HepG2 (cell line): ENCODE measurements around the gene ANO6. TPM values are rescaled to one million over a fixed set of nuclear protein-coding genes. Genes with fewer than 3 reads are reported as not detected.

Experiments used
- ATAC-seq: fragments of 200-7000 bp; cut with Tn5 transposase; 3 replicates; pipeline ENCODE4 v1.9.1; 2020; ENCODE audit warnings: mild to moderate bottlenecking, moderate library complexity
- BruUV-seq: library from RNA; stranded (reverse); fragments of 400-500 nt; replicated peaks from 2 replicates; lab custom pipeline; 2021; lab: Mats Ljungman, UMichigan
- CTCF ChIA-PET: fragments of 300-600 bp; formaldehyde crosslinking; extraction: SDS; loops from one replicate; lab custom pipeline; 2021; ENCODE audit warnings: low total read pairs, inconsistent platforms, low intra/inter-chr PET ratio; lab: Yijun Ruan, JAX
- POLR2A ChIA-PET: fragments of 350-600 bp; sonication (Branson Sonifier 250); formaldehyde crosslinking; loops from one replicate; lab custom pipeline; 2020; ENCODE audit warnings: antibody characterized with exemption, inconsistent platforms; lab: Yijun Ruan, JAX
- DNase-seq: peaks from one replicate; pipeline ENCODE4 v3.0.0-alpha.2; 2015; ENCODE audit warnings: low spot score
- FAIRE-seq: peaks from 3 replicates; lab custom pipeline; 2011; peaks lifted over from hg19 to GRCh38; lab: Jason Lieb, UNC
- H2AFZ ChIP-seq: one replicate; pipeline ENCODE4 v1.6.1; 2011; ENCODE audit warnings: low read length, inconsistent platforms
- H3K27ac ChIP-seq: fragments of 300-600 bp; 3 replicates; pipeline ENCODE4 v1.8.0; 2011; ENCODE audit warnings: mixed run types, mild to moderate bottlenecking, mixed read lengths, low read length, inconsistent platforms; ENCODE audit not compliant: insufficient read depth; ENCODE audit errors: extremely low read length
- H3K27me3 ChIP-seq, 2 experiments: fragments of 200-600 bp in 1 of 2; 2 replicates in 1 of 2; 3 replicates in 1 of 2; pipeline versions ENCODE4 v1.6.0 to v1.8.0; 2011; ENCODE audit warnings: low read length in 2 of 2, mild to moderate bottlenecking in 2 of 2, moderate library complexity in 2 of 2, inconsistent platforms in 1 of 2; ENCODE audit not compliant: insufficient read depth in 2 of 2, control insufficient read depth in 1 of 2
- H3K36me3 ChIP-seq, 2 experiments: fragments of 200-600 bp in 1 of 2; replicated peaks in 1 of 2; 2 replicates in 1 of 2; 3 replicates in 1 of 2; pipeline versions ENCODE4 v1.5.1 to v1.8.0; 2011; ENCODE audit warnings: low read length in 2 of 2, inconsistent platforms in 1 of 2; ENCODE audit not compliant: insufficient read depth in 2 of 2, control insufficient read depth in 1 of 2
- H3K4me1 ChIP-seq: 2 replicates; pipeline ENCODE4 v1.5.1; 2012; ENCODE audit warnings: low read length, inconsistent platforms; ENCODE audit not compliant: insufficient read depth
- H3K4me2 ChIP-seq: 2 replicates; pipeline ENCODE4 v1.6.0; 2011; ENCODE audit warnings: low read depth, low read length, inconsistent platforms
- H3K4me3 ChIP-seq, 3 experiments: fragments of 200-600 bp in 1 of 3; sonication (generic), shearing (Covaris generic) in 1 of 3; replicated peaks in 1 of 3; 2 replicates each; pipeline ENCODE4 v1.5.1; 2011 to 2016; ENCODE audit warnings: low read length in 3 of 3, inconsistent platforms in 2 of 3, low read depth in 2 of 3, mild to moderate bottlenecking in 2 of 3, control low read depth in 1 of 3, mixed read lengths in 1 of 3; ENCODE audit not compliant: insufficient read depth in 1 of 3
- H3K79me2 ChIP-seq: one replicate; pipeline ENCODE4 v1.6.1; 2011; ENCODE audit warnings: low read length, inconsistent platforms; ENCODE audit not compliant: insufficient read depth
- H3K9ac ChIP-seq: 2 replicates; pipeline ENCODE4 v1.6.0; 2011; ENCODE audit warnings: mild to moderate bottlenecking, low read depth, low read length, inconsistent platforms; ENCODE audit not compliant: insufficient read depth
- H3K9me3 ChIP-seq: 2 replicates; pipeline ENCODE4 v1.5.1; 2012; ENCODE audit warnings: mild to moderate bottlenecking, low read length
- H4K20me1 ChIP-seq: 2 replicates; pipeline ENCODE4 v1.6.0; 2011; ENCODE audit warnings: inconsistent platforms, mild to moderate bottlenecking, low read length, moderate library complexity; ENCODE audit not compliant: insufficient read depth
- AHR ChIP-seq: IDR thresholded peaks from 2 replicates; pipeline ENCODE4 v1.6.1; 2018; ENCODE audit warnings: missing genetic modification reagents, missing compliant biosample characterization
- CEBPG ChIP-seq: IDR thresholded peaks from 2 replicates; pipeline ENCODE4 v1.6.1; 2016
- GTF3A ChIP-seq: sonication (generic); formaldehyde crosslinking; conservative IDR thresholded peaks from 2 replicates; pipeline ENCODE4 v1.4.0; 2020; ENCODE audit warnings: mild to moderate bottlenecking, missing genetic modification reagents
- JUN ChIP-seq: sonication (generic); formaldehyde crosslinking; IDR thresholded peaks from 2 replicates; pipeline ENCODE4 v1.4.0; 2020; ENCODE audit warnings: mild to moderate bottlenecking, missing genetic modification reagents
- LCORL ChIP-seq, 2 experiments: fragments of 450-650 bp in 1 of 2; sonication (generic) in 1 of 2; formaldehyde crosslinking in 1 of 2; IDR thresholded peaks; 2 replicates each; pipeline versions ENCODE4 v1.5.0 to v1.6.1; 2017 to 2020; ENCODE audit warnings: antibody characterized with exemption in 1 of 2, missing genetic modification reagents in 1 of 2
- MATR3 ChIP-seq: sonication (generic); formaldehyde crosslinking; IDR thresholded peaks from 2 replicates; pipeline ENCODE4 v1.4.0; 2020; ENCODE audit warnings: missing genetic modification reagents
- MBD4 ChIP-seq: IDR thresholded peaks from 2 replicates; pipeline ENCODE4 v1.6.1; 2012; ENCODE audit warnings: low read length, inconsistent platforms, borderline replicate concordance
- PAF1 ChIP-seq: IDR thresholded peaks from 2 replicates; pipeline ENCODE4 v1.6.1; 2016; ENCODE audit warnings: missing genetic modification reagents, missing compliant biosample characterization
- PHB2 ChIP-seq: fragments of 450-650 bp; IDR thresholded peaks from 2 replicates; pipeline ENCODE4 v1.6.1; 2018; ENCODE audit not compliant: partially characterized antibody
- PHF20 ChIP-seq: sonication (generic); formaldehyde crosslinking; IDR thresholded peaks from 2 replicates; pipeline ENCODE4 v1.5.0; 2020; ENCODE audit warnings: mild to moderate bottlenecking, missing genetic modification reagents
- REL ChIP-seq: sonication (generic); formaldehyde crosslinking; conservative IDR thresholded peaks from 2 replicates; pipeline ENCODE4 v1.8.0; 2022; ENCODE audit warnings: mild to moderate bottlenecking, missing genetic modification reagents, moderate library complexity
- RFXAP ChIP-seq: sonication (generic); formaldehyde crosslinking; IDR thresholded peaks from 2 replicates; pipeline ENCODE4 v1.4.0; 2020; ENCODE audit warnings: missing genetic modification reagents, borderline replicate concordance
- ZNF333 ChIP-seq: sonication (generic); formaldehyde crosslinking; IDR thresholded peaks from 2 replicates; pipeline ENCODE4 v1.4.0; 2020; ENCODE audit warnings: mild to moderate bottlenecking, missing genetic modification reagents, borderline replicate concordance
- ZNF441 ChIP-seq: sonication (generic); formaldehyde crosslinking; IDR thresholded peaks from 2 replicates; pipeline ENCODE4 v1.7.0; 2021; ENCODE audit warnings: missing genetic modification reagents, borderline replicate concordance
- ZNF841 ChIP-seq: sonication (generic); formaldehyde crosslinking; IDR thresholded peaks from 2 replicates; pipeline ENCODE4 v1.8.1; 2023; ENCODE audit warnings: missing genetic modification reagents, borderline replicate concordance
- WGBS: methylation state at CpG from one replicate; pipeline ENCODE4 v1.1.6; 2017; ENCODE audit warnings: low lambda C conversion rate; 5-methylcytosine and 5-hydroxymethylcytosine counted together
- in situ Hi-C: cut with HindIII; loops from 2 replicates; pipeline ENCODE4 v1.10.0; 2017; ENCODE audit warnings: low pct_unique_long_range_greater_than_20kb; ENCODE audit not compliant: extremely low pct_ligation_motif_present
- intact Hi-C: fragments of 100-400 bp; cut with micrococcal nuclease; formaldehyde crosslinking; loops from one replicate; pipeline ENCODE4 v1.10.0; 2022; ENCODE audit not compliant: unreplicated experiment
- polyA plus RNA-seq, 8 experiments: library from polyadenylated mRNA; depleted of rRNA in 3 of 8; stranded (reverse) in 7 of 8; unstranded in 1 of 8; fragments of >200 nt; fragmentation: Illumina TruSeq in 4 of 8; extraction: Trizol in 4 of 8; gene quantifications; 2 replicates each; pipeline versions ENCODE4 v1.2.1 to v1.2.3, GENCODE V29; 2011 to 2016; ENCODE audit warnings: low read depth in 4 of 8, missing spikeins in 1 of 8, mixed read lengths in 1 of 8; ENCODE audit not compliant: insufficient read depth in 1 of 8
- total RNA-seq, 5 experiments: library from RNA; depleted of rRNA; stranded (reverse); fragments of >200 nt; fragmentation: Illumina TruSeq; extraction: Trizol; gene quantifications; 2 replicates each; pipeline ENCODE4 v1.2.3, GENCODE V29; 2016; ENCODE audit warnings: low read depth in 1 of 5
- TF ChIP-seq, protein P1 (sequence below), 2 experiments: fragments of 450-650 bp in 1 of 2; sonication (generic) in 1 of 2; formaldehyde crosslinking; IDR thresholded peaks; 2 replicates each; pipeline versions ENCODE4 v1.5.0 to v1.8.0; 2020 to 2022; ENCODE audit warnings: mild to moderate bottlenecking in 1 of 2, missing genetic modification reagents in 1 of 2
- TF ChIP-seq, protein P2 (sequence below): sonication (generic); formaldehyde crosslinking; IDR thresholded peaks from 2 replicates; pipeline ENCODE4 v1.5.1; 2020; ENCODE audit warnings: missing genetic modification reagents, mild to moderate bottlenecking, borderline replicate concordance

Gene ANO6
- total and polyA plus RNA-seq, 2 of the 13 experiments (the other 11 are each of a cell fraction or from before 2014, with no cell fraction given), result 37.8 to 57.1 TPM

DNA sequence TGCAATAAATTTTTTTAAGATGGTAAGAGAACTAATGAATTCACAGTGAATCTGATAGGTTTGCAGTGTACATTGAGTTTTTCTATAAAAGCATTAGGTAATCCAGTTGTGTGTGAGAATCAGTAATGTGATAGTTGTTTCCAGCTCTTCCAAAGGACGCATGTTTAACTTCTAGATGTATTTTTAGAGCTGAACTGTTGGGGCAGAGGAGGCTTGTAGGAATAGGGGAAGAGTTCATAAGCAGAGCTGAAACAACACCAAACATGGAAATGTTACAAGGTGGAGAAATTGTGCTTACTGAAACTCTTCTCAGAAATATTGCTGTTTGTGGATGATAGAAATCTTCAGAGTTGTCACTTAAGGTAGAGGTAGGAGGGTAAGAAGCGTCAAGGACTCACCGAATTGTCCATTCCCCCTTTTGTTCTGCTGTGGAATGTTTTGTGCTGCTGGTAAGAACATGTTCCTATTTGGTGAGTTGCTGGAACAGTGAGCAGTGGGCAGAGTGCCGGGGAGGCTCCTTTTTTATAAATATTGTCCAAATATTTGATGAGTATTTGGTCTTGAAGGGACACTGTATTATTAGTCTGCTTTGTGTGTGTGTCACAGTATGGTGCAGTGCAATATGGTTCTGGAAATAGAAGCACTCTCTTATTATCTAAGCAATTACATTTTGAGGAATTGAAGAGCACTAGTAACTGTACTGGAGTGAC, 76.7 kb downstream of the ANO6 start:
- no peak for FAIRE-seq
- Histone ChIP-seq H3K27me3 (no peaks in the 10 kb centered on the region), H3K4me3 (no peak overlapping the region), H3K4me1 (no peaks in the 10 kb centered on the region), H3K9me3 (no peaks in the 10 kb centered on the region), H3K27ac (no peak overlapping the region), H3K9ac (no peak overlapping the region), H4K20me1 (peaks cover 3% of the 10 kb centered on the region; the same call in 1 of the 2 replicates), H3K4me2 (no peak overlapping the region), H3K79me2 (peaks cover 2% of the 10 kb centered on the region), H3K36me3 (0 out of 5 replicates have a peak, but pooled peaks cover 0 to 2% of the 10 kb centered on the region in 2 experiments), H2AFZ (no peak overlapping the region)
- no TSS peak for BruUV-seq
- WGBS, result 94% methylated on average over 4 of the region's 4 CpGs
- CTCF ChIA-PET, result no interaction called here
- DNase-seq, result no peak
- POLR2A ChIA-PET, result no interaction called here
- no peak for ATAC-seq
- intact Hi-C loops (no loop called here), in situ Hi-C loops (no loop called here)
- TF ChIP-seq PAF1 (CRISPR knock-in tag) (no peak), PHF20 (CRISPR knock-in tag) (no peak), CEBPG (no peak), LCORL (IDR thresholded peaks at IDR 0.05) (no peak), LCORL (CRISPR knock-in tag; IDR thresholded peaks at IDR 0.05) (no peak), GTF3A (CRISPR knock-in tag) (no peak), RFXAP (CRISPR knock-in tag) (no peak), REL (CRISPR knock-in tag) (no peak), JUN (CRISPR knock-in tag) (no peak), MBD4 (no peak), ZNF333 (CRISPR knock-in tag) (no peak), PHB2 (no peak), ZNF441 (CRISPR knock-in tag) (no peak), MATR3 (CRISPR knock-in tag) (no peak), ZNF841 (no peak), AHR (no peak)
- TF ChIP-seq, protein P1, sequence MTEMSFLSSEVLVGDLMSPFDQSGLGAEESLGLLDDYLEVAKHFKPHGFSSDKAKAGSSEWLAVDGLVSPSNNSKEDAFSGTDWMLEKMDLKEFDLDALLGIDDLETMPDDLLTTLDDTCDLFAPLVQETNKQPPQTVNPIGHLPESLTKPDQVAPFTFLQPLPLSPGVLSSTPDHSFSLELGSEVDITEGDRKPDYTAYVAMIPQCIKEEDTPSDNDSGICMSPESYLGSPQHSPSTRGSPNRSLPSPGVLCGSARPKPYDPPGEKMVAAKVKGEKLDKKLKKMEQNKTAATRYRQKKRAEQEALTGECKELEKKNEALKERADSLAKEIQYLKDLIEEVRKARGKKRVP (CRISPR knock-in tag; IDR thresholded peaks at IDR 0.05), result no peak
- TF ChIP-seq, protein P2, sequence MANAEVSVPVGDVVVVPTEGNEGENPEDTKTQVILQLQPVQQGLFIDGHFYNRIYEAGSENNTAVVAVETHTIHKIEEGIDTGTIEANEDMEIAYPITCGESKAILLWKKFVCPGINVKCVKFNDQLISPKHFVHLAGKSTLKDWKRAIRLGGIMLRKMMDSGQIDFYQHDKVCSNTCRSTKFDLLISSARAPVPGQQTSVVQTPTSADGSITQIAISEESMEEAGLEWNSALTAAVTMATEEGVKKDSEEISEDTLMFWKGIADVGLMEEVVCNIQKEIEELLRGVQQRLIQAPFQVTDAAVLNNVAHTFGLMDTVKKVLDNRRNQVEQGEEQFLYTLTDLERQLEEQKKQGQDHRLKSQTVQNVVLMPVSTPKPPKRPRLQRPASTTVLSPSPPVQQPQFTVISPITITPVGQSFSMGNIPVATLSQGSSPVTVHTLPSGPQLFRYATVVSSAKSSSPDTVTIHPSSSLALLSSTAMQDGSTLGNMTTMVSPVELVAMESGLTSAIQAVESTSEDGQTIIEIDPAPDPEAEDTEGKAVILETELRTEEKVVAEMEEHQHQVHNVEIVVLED, result no peak
